ENCODE measurements around the gene NT5DC3. TPM values are rescaled to one million over a fixed set of nuclear protein-coding genes. Genes with fewer than 3 reads are reported as not detected.

NT5DC3 gene
- total RNA-seq, 3 donors from 2014 or later: 3.8 to 19.9 (median 12.5) TPM

DNA sequence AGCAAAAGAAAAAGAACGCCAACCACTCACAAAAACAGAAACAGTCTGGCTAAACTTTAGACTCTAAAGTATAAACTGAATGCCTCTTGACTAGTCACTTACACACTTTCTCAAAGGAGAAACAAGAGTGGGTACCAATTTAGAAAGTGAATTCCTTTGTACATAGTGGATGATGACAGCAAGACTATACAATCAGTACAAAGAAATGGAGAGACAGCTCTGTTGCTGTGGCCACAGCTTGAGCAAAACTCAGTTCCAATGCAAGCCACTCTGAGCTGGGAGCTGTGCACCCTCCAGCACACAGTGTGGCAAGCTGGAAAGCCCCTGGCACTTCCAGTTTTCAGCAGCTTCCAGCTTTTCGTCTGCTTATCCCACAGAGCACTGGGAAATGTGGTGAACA is 21.7 kb downstream of the NT5DC3 start:
- H3K4me3 ChIP-seq: no peak overlapping the region
- no peak overlapping the region for H3K27ac ChIP-seq
- no peak for DNase-seq (ENCODE audit: low spot score in 2 of 2)
- H3K27me3 ChIP-seq: no peaks in the 10 kb centered on the region
- no peaks in the 10 kb centered on the region for H3K4me1 ChIP-seq
- no peaks in the 10 kb centered on the region for H3K36me3 ChIP-seq
- H3K9me3 ChIP-seq: peaks cover 5% of the 10 kb centered on the region in 2 donors
- intact Hi-C loops (cut with DNase I; ENCODE audit: low total_unique reads): no loop called here
- TF ChIP-seq POLR2A (IDR thresholded peaks at IDR 0.05): no peak
- TF ChIP-seq, protein P1, sequence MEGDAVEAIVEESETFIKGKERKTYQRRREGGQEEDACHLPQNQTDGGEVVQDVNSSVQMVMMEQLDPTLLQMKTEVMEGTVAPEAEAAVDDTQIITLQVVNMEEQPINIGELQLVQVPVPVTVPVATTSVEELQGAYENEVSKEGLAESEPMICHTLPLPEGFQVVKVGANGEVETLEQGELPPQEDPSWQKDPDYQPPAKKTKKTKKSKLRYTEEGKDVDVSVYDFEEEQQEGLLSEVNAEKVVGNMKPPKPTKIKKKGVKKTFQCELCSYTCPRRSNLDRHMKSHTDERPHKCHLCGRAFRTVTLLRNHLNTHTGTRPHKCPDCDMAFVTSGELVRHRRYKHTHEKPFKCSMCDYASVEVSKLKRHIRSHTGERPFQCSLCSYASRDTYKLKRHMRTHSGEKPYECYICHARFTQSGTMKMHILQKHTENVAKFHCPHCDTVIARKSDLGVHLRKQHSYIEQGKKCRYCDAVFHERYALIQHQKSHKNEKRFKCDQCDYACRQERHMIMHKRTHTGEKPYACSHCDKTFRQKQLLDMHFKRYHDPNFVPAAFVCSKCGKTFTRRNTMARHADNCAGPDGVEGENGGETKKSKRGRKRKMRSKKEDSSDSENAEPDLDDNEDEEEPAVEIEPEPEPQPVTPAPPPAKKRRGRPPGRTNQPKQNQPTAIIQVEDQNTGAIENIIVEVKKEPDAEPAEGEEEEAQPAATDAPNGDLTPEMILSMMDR (IDR thresholded peaks at IDR 0.05): no peak

DNA sequence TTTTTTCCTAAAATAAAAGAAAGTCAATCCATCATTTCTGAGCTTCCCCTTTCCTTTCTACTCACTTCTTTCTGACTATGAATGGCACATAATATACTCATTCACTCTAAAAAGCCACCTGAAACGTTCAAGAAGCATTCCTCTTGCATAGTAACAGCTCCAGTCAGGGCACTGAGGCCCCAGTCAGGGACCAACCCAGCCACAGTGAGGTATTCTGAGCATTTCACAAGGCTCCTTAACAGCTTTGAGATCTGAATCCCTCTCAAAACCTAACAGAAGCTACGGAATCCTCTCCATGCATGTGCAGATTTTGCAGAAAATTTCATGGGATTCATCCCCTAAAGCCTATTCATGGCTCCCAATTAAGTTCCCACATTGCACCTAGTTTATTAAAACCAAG is 23.2 kb downstream of the NT5DC3 start:
- TF ChIP-seq, protein P1 (IDR thresholded peaks at IDR 0.05): no peak
- no peak for TF ChIP-seq POLR2AphosphoS5 (IDR thresholded peaks at IDR 0.05)
- no peak for TF ChIP-seq POLR2A (IDR thresholded peaks at IDR 0.05)
- H3K9me3 ChIP-seq: peaks cover 5% of the 10 kb centered on the region in 2 donors
- H3K36me3 ChIP-seq: no peaks in the 10 kb centered on the region
- H3K4me3 ChIP-seq: no peak overlapping the region
- intact Hi-C loops (cut with DNase I; ENCODE audit: low total_unique reads): no loop called here
- H3K4me1 ChIP-seq: no peaks in the 10 kb centered on the region
- H3K27ac ChIP-seq: no peak overlapping the region
- DNase-seq (ENCODE audit: low spot score in 2 of 2): no peak
- no peaks in the 10 kb centered on the region for H3K27me3 ChIP-seq

DNA sequence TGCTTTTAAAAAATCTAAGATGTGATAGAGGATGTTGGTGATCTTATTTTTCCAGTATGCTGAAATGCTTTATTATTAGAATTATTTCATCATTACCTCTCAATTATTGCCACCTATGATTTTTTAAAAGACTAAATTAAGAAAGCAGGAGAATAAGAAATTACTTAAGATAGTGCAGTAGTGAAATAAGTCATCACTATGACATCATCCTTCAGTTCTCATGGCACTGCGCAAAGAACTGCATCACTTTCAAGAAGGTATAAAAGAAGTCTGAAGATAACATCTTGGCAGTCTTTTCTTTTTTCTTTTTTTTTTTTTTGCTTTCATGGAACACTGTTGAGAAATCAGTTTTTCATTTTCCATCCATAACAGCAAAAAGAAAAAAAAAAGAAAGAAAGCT is 24.4 kb downstream of the NT5DC3 start:
- DNase-seq (ENCODE audit: low spot score in 2 of 2): no peak
- H3K27me3 ChIP-seq: no peaks in the 10 kb centered on the region
- no peak for TF ChIP-seq POLR2A (IDR thresholded peaks at IDR 0.05)
- TF ChIP-seq POLR2AphosphoS5 (IDR thresholded peaks at IDR 0.05): no peak
- TF ChIP-seq, protein P1 (IDR thresholded peaks at IDR 0.05): no peak
- no peak overlapping the region for H3K4me3 ChIP-seq
- no peak overlapping the region for H3K27ac ChIP-seq
- H3K36me3 ChIP-seq: no peaks in the 10 kb centered on the region
- H3K9me3 ChIP-seq: peaks cover 5% of the 10 kb centered on the region in 2 donors
- intact Hi-C loops (cut with DNase I; ENCODE audit: low total_unique reads): no loop called here
- H3K4me1 ChIP-seq: no peaks in the 10 kb centered on the region

DNA sequence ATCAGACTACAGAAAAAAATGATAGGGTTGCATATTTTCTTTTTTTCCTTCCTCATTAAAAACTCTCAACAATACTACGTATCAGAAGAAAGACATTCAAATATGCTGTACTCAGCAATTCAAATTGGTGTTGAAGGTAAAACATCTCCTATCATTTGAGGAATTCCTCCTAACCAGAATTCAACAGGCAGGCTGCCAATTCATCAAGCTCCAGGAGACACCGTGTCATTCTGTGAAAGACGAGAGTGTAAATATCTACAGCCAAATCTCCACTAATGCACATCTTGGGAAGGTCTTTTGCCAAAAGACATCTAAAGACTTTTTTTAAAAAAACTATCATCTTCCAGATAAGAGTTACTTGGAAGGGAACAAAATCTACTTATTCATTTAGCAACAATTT is 26.6 kb downstream of the NT5DC3 start:
- Histone ChIP-seq H3K9me3 (no peaks in the 10 kb centered on the region), H3K4me3 (no peak overlapping the region), H3K4me1 (no peaks in the 10 kb centered on the region), H3K36me3 (no peaks in the 10 kb centered on the region), H3K27me3 (no peaks in the 10 kb centered on the region), H3K27ac (no peak overlapping the region)
- DNase-seq (ENCODE audit: low spot score in 2 of 2): no peak
- intact Hi-C loops (cut with DNase I; ENCODE audit: low total_unique reads): no loop called here
- TF ChIP-seq POLR2A (IDR thresholded peaks at IDR 0.05) (no peak), POLR2AphosphoS5 (IDR thresholded peaks at IDR 0.05) (no peak)
- TF ChIP-seq, protein P1 (IDR thresholded peaks at IDR 0.05): no peak

DNA sequence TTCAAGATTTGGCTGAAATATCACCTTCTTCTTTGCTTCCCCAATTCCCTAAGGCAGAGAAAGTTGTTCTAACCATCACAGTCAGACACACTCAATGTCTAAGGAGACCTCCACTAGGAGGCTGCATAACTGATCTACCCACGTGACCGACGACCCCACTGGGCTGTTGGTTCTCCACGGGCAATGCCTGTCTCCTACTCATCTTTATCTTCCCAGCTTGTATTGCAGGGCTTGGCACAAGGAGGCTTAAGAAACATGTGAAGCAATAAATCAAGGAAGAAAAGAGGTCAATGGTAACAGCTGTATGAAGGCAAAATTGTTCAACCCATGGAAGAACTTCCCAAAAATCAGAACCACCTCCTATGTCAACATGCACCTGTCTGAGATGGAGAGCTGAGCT is 27.1 kb downstream of the NT5DC3 start:
- H3K27ac ChIP-seq: no peak overlapping the region
- no peaks in the 10 kb centered on the region for H3K27me3 ChIP-seq
- H3K4me1 ChIP-seq: no peaks in the 10 kb centered on the region
- no peaks in the 10 kb centered on the region for H3K36me3 ChIP-seq
- no peak for TF ChIP-seq POLR2A (IDR thresholded peaks at IDR 0.05)
- DNase-seq (ENCODE audit: low spot score in 2 of 2): no peak
- H3K9me3 ChIP-seq: no peaks in the 10 kb centered on the region
- no peak overlapping the region for H3K4me3 ChIP-seq
- intact Hi-C loops (cut with DNase I; ENCODE audit: low total_unique reads): no loop called here

DNA sequence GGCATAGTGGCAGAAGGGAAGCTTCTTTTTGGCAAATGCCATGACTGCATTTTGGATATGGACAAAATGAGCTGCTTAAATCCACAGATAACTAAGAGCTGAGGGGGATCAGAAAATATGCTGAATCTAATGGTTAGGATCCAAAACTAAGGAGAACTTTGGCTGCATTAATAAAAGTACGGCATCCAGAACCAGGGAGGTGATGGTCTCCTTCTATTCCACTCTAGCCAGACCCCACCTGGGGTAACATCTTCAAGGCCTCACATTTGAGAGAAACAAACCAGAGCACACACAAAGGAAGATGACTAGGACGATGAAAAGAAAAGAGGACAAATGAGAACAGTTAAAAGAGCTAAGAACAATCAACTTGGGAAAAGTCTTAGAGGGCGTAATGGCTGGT is 27.6 kb downstream of the NT5DC3 start:
- Histone ChIP-seq H3K27ac (no peak overlapping the region), H3K9me3 (no peaks in the 10 kb centered on the region), H3K27me3 (no peaks in the 10 kb centered on the region), H3K4me1 (no peaks in the 10 kb centered on the region), H3K4me3 (no peak overlapping the region), H3K36me3 (no peaks in the 10 kb centered on the region)
- DNase-seq (ENCODE audit: low spot score in 2 of 2): no peak
- intact Hi-C loops (cut with DNase I; ENCODE audit: low total_unique reads): no loop called here
- TF ChIP-seq, protein P1 (IDR thresholded peaks at IDR 0.05): no peak
- TF ChIP-seq POLR2A (IDR thresholded peaks at IDR 0.05) (no peak), POLR2AphosphoS5 (IDR thresholded peaks at IDR 0.05) (no peak)

Data from breast epithelium (tissue), 4 donors.